ENCODE data around the gene PLP1. TPM values are rescaled to one million over a fixed set of nuclear protein-coding genes. Genes with fewer than 3 reads are reported as not detected.

The PLP1 gene
- total RNA-seq, 2 donors from 2014 or later = 2.9 to 77.5 TPM

DNA sequence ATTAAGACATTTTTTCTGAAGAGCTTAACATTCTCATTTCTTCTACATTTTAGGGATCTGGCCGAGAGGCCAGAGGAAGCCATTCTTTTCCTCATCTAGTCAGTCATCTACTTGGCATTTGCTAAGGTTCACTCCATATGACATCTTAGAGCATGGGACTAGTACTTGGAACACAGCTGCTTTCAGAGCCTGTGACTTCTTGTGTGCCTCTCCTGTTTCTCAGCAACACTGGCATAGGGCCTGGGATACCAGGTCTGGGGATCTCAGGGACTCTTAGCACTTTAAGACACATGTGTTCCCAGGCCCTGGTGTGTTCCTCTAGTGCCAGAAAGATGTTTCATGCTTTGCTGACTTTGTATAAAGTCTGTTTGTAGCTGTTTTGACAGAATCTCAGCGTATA, 7.3 kb downstream of the PLP1 start:
- no peak overlapping the region for H3K4me3 ChIP-seq
- TF ChIP-seq POLR2A (IDR thresholded peaks at IDR 0.05) (no peak), POLR2AphosphoS5 (IDR thresholded peaks at IDR 0.05) (no peak)
- TF ChIP-seq, protein P1, sequence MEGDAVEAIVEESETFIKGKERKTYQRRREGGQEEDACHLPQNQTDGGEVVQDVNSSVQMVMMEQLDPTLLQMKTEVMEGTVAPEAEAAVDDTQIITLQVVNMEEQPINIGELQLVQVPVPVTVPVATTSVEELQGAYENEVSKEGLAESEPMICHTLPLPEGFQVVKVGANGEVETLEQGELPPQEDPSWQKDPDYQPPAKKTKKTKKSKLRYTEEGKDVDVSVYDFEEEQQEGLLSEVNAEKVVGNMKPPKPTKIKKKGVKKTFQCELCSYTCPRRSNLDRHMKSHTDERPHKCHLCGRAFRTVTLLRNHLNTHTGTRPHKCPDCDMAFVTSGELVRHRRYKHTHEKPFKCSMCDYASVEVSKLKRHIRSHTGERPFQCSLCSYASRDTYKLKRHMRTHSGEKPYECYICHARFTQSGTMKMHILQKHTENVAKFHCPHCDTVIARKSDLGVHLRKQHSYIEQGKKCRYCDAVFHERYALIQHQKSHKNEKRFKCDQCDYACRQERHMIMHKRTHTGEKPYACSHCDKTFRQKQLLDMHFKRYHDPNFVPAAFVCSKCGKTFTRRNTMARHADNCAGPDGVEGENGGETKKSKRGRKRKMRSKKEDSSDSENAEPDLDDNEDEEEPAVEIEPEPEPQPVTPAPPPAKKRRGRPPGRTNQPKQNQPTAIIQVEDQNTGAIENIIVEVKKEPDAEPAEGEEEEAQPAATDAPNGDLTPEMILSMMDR (IDR thresholded peaks at IDR 0.05) = no peak

DNA sequence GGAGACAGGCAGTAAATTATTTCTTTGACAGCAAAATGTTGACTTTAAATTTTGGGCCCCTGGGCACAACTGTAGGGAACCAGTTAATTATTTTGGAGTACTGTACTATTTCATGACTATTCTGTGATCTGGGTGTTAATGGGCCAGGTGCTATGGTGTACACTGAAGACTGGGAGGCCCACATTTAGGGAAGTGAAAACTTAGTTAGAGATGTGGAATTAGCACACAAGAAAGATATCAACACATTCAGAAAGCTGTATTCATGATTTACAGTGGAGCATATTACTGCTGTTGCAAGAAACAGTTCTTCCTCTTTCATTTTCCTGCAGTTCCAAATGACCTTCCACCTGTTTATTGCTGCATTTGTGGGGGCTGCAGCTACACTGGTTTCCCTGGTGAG, 12.4 kb downstream of the PLP1 start:
- H3K27ac ChIP-seq = no peak overlapping the region
- DNase-seq (ENCODE audit: low spot score) = no peak
- intact Hi-C loops (cut with DNase I) = no loop called here
- TF ChIP-seq POLR2AphosphoS5 (IDR thresholded peaks at IDR 0.05) (no peak), POLR2A (IDR thresholded peaks at IDR 0.05) (no peak)
- TF ChIP-seq, protein P1 (IDR thresholded peaks at IDR 0.05) = no peak
- no peaks in the 10 kb centered on the region for H3K4me1 ChIP-seq (replicated peaks)
- no peaks in the 10 kb centered on the region for H3K36me3 ChIP-seq
- no peaks in the 10 kb centered on the region for H3K9me3 ChIP-seq
- H3K27me3 ChIP-seq (replicated peaks; ENCODE audit: insufficient read depth) = no peaks in the 10 kb centered on the region
- H3K4me3 ChIP-seq = no peak overlapping the region

More for the DNA sequence above, 7.3 kb downstream of the PLP1 start:
- no peaks in the 10 kb centered on the region for H3K4me1 ChIP-seq (replicated peaks)
- WGBS = 72% methylated on average over 2 of the region's 2 CpGs
- intact Hi-C loops (cut with DNase I) = no loop called here
- H3K27ac ChIP-seq = no peak overlapping the region
- DNase-seq (ENCODE audit: low spot score) = no peak
- no peaks in the 10 kb centered on the region for H3K27me3 ChIP-seq (replicated peaks; ENCODE audit: insufficient read depth)
- no peaks in the 10 kb centered on the region for H3K9me3 ChIP-seq
- no peaks in the 10 kb centered on the region for H3K36me3 ChIP-seq

DNA sequence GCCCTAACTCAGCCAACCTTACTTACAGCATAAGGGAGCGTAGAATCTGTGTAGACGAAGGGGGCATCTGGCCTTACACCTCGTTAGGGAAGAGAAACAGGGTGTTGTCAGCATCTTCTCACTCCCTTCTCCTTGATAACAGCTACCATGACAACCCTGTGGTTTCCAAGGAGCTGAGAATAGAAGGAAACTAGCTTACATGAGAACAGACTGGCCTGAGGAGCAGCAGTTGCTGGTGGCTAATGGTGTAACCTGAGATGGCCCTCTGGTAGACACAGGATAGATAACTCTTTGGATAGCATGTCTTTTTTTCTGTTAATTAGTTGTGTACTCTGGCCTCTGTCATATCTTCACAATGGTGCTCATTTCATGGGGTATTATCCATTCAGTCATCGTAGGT, 14.6 kb downstream of the PLP1 start:
- Histone ChIP-seq H3K36me3 (no peaks in the 10 kb centered on the region), H3K4me3 (no peak overlapping the region), H3K4me1 (replicated peaks) (no peaks in the 10 kb centered on the region), H3K27me3 (replicated peaks; ENCODE audit: insufficient read depth) (no peaks in the 10 kb centered on the region), H3K9me3 (no peaks in the 10 kb centered on the region), H3K27ac (no peak overlapping the region)
- no peak for DNase-seq (ENCODE audit: low spot score)
- WGBS = 92% methylated on average over 4 of the region's 4 CpGs
- intact Hi-C loops (cut with DNase I) = no loop called here
- TF ChIP-seq POLR2A (IDR thresholded peaks at IDR 0.05) (no peak), POLR2AphosphoS5 (IDR thresholded peaks at IDR 0.05) (no peak)
- TF ChIP-seq, protein P1 (IDR thresholded peaks at IDR 0.05) = no peak

DNA sequence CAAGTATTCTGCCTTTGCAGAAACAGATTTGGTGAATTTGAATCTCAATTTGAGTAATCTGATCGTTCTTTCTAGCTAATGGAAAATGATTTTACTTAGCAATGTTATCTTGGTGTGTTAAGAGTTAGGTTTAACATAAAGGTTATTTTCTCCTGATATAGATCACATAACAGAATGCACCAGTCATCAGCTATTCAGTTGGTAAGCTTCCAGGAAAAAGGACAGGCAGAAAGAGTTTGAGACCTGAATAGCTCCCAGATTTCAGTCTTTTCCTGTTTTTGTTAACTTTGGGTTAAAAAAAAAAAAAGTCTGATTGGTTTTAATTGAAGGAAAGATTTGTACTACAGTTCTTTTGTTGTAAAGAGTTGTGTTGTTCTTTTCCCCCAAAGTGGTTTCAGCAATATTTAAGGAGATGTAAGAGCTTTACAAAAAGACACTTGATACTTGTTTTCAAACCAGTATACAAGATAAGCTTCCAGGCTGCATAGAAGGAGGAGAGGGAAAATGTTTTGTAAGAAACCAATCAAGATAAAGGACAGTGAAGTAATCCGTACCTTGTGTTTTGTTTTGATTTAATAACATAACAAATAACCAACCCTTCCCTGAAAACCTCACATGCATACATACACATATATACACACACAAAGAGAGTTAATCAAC, 15.3 kb downstream of the PLP1 start:
- Histone ChIP-seq H3K4me3 (no peak overlapping the region), H3K27ac (no peak overlapping the region), H3K27me3 (replicated peaks; ENCODE audit: insufficient read depth) (no peaks in the 10 kb centered on the region), H3K4me1 (replicated peaks) (no peaks in the 10 kb centered on the region), H3K9me3 (no peaks in the 10 kb centered on the region), H3K36me3 (no peaks in the 10 kb centered on the region)
- DNase-seq (ENCODE audit: low spot score) = no peak
- WGBS = 78% methylated on average over 2 of the region's 2 CpGs
- TF ChIP-seq, protein P1 (IDR thresholded peaks at IDR 0.05) = no peak
- TF ChIP-seq POLR2AphosphoS5 (IDR thresholded peaks at IDR 0.05) (no peak), POLR2A (IDR thresholded peaks at IDR 0.05) (no peak)
- intact Hi-C loops (cut with DNase I) = no loop called here

DNA sequence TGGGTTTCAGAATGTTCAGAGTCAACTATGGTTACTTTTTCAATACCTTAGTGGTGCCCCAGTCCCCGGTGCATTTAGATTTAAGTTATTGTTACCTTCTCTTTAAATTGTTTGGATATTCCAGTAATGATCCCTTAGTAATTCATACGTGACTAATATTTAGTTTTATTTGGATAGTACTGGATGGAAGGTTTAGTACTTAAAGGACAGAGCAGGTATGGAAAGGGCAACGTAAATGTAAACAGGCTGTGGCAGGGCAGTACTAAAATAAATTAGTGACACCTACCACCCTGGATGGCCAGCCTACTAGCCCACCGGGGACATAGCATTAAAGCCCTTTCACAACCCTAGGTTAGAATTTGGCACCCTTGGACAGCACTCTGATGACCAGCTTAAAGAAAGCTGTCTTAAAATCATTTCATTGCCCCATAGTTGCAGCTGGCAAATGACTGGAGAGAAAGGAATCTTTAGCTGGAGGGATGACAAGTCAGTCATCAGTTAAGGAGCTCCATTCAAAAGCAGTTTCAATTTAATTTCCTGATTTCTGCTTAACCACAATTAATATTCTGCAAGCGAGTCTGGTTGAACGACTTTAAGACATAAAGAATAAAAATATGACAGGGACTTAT, 16.4 kb downstream of the PLP1 start:
- intact Hi-C loops (cut with DNase I) = no loop called here
- H3K27ac ChIP-seq = no peak overlapping the region
- H3K4me1 ChIP-seq (replicated peaks) = no peaks in the 10 kb centered on the region
- TF ChIP-seq POLR2A (IDR thresholded peaks at IDR 0.05) = no peak
- no peak for TF ChIP-seq POLR2AphosphoS5 (IDR thresholded peaks at IDR 0.05)
- TF ChIP-seq, protein P1 (IDR thresholded peaks at IDR 0.05) = no peak
- H3K4me3 ChIP-seq = no peak overlapping the region
- no peaks in the 10 kb centered on the region for H3K27me3 ChIP-seq (replicated peaks; ENCODE audit: insufficient read depth)
- 44% methylated on average over 6 of the region's 6 CpGs for WGBS
- no peaks in the 10 kb centered on the region for H3K36me3 ChIP-seq
- H3K9me3 ChIP-seq = no peaks in the 10 kb centered on the region
- DNase-seq (ENCODE audit: low spot score) = no peak

Data from prostate gland (tissue), 2 donors.